Gastrocnemius medialis (tissue), 4 donors: Measurements from ENCODE around the gene SH3RF1.

ENCODE experiments used
- POLR2A ChIP-seq, 2 donors: fragments of 450-650 bp; IDR thresholded peaks; one replicate each; pipeline ENCODE4 v1.6.1; 2017; ENCODE audit warnings: antibody characterized with exemption in 2 of 2, mild to moderate bottlenecking in 2 of 2, moderate library complexity in 2 of 2
- TF ChIP-seq, protein P1 (sequence below), 5 experiments: fragments of 450-650 bp in 3 of 5; fragments of 200-600 bp in 2 of 5; sonication (generic) in 2 of 5; IDR thresholded peaks in 4 of 5; conservative IDR thresholded peaks in 1 of 5; 1 replicate in 4 of 5; 2 replicates in 1 of 5; pipeline ENCODE4 v1.5.1; 2016 to 2019; ENCODE audit warnings: antibody characterized with exemption in 5 of 5, mild to moderate bottlenecking in 3 of 5, moderate library complexity in 3 of 5

DNA sequence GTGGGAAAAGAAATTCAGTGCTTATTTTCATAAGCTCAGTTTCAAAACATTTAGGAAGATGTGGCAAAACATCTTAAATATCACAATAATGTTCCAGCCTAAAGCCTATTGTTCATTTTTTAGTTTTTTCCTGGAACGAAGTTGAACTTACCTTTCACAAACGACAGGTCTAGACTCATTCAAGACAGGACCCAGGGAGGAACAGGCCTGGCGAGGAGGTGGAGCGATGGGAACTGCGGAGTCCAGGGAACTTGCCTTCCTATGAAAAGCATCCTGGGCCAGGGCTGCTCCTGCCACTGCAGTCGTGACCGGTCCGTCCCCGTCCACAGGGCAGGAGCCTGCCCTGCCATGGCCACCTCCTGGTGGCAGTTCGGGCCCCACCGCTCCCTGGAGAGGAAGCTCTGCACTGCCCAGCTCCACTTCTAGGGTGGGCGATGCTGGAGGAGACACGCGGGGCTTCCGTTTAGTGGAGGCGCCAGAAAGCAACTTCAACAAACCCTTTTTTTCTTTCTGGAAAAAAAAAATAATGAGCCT, 164.0 kb downstream of the SH3RF1 start:
- TF ChIP-seq, protein P1, sequence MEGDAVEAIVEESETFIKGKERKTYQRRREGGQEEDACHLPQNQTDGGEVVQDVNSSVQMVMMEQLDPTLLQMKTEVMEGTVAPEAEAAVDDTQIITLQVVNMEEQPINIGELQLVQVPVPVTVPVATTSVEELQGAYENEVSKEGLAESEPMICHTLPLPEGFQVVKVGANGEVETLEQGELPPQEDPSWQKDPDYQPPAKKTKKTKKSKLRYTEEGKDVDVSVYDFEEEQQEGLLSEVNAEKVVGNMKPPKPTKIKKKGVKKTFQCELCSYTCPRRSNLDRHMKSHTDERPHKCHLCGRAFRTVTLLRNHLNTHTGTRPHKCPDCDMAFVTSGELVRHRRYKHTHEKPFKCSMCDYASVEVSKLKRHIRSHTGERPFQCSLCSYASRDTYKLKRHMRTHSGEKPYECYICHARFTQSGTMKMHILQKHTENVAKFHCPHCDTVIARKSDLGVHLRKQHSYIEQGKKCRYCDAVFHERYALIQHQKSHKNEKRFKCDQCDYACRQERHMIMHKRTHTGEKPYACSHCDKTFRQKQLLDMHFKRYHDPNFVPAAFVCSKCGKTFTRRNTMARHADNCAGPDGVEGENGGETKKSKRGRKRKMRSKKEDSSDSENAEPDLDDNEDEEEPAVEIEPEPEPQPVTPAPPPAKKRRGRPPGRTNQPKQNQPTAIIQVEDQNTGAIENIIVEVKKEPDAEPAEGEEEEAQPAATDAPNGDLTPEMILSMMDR (IDR thresholded peaks at IDR 0.05 in 4 of 5, conservative IDR thresholded peaks at IDR 0.05 in 1 of 5) = no peak
- no peak for TF ChIP-seq POLR2A (IDR thresholded peaks at IDR 0.05)
